GM12874 (cell line): ENCODE results near the gene REXO4.

Experiments
- CTCF ChIP-seq: IDR thresholded peaks from 2 replicates; pipeline ENCODE4 v1.5.1; 2011; ENCODE audit warnings: low read depth, mild to moderate bottlenecking, control low read depth, low read length, moderate library complexity; ENCODE audit not compliant: insufficient read depth

The REXO4 gene

DNA sequence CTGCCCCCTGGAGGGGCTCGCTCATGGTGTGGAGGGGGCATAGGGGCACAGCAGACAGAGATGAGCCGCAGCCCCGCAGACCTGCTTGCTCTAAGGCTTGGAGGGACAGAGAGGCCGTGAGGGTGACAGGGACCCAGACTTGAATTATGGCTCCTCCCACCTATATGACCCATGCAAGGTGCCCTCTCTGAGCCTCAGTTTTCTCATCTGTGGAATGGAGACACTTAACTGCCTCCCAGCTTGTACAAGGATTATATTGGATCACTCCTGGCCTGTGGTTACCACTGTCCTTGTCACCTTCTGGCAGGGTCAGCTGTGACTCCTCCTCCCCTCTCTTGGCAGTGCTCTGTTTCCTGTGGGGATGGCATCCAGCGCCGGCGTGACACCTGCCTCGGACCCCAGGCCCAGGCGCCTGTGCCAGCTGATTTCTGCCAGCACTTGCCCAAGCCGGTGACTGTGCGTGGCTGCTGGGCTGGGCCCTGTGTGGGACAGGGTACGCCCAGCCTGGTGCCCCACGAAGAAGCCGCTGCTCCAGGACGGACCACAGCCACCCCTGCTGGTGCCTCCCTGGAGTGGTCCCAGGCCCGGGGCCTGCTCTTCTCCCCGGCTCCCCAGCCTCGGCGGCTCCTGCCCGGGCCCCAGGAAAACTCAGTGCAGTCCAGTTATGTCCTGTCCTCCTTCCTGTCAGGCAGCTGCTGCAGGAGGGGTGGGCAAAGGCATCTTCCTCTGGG lies 37.3 kb upstream of the REXO4 start:
- no peak for TF ChIP-seq CTCF

DNA sequence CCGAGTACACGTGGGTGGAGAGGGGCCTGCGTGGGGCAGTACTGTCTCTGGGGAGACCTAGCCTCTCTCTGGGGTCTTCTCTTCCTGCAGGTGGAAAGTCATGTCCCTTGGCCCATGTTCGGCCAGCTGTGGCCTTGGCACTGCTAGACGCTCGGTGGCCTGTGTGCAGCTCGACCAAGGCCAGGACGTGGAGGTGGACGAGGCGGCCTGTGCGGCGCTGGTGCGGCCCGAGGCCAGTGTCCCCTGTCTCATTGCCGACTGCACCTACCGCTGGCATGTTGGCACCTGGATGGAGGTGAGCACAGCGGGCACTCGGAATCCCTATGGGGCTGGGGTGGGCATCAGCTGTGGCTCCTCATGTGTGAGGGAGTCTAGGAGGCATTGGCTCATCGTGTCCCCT lies 36.5 kb upstream of the REXO4 start:
- no peak for TF ChIP-seq CTCF

- no peak for TF ChIP-seq CTCF
Measured at GRCh38 chr9:133453651-133454050, 35.8 kb upstream of the REXO4 start.

GRCh38 chr9:133452562-133452961 lies 34.8 kb upstream of the REXO4 start:
- no peak for TF ChIP-seq CTCF

DNA sequence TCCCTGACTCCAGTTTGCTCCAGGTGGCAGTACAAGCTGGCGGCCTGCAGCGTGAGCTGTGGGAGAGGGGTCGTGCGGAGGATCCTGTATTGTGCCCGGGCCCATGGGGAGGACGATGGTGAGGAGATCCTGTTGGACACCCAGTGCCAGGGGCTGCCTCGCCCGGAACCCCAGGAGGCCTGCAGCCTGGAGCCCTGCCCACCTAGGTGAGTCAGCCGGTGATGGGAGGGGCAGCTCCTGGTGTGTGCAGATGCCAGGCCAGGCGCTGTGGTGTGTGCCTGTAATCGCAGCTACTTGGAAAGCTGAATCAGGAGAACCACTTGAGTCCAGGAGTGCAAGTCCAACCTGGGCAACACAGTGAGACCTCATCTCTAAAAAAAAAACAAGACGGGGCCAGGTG lies 31.9 kb upstream of the REXO4 start:
- no peak for TF ChIP-seq CTCF

DNA sequence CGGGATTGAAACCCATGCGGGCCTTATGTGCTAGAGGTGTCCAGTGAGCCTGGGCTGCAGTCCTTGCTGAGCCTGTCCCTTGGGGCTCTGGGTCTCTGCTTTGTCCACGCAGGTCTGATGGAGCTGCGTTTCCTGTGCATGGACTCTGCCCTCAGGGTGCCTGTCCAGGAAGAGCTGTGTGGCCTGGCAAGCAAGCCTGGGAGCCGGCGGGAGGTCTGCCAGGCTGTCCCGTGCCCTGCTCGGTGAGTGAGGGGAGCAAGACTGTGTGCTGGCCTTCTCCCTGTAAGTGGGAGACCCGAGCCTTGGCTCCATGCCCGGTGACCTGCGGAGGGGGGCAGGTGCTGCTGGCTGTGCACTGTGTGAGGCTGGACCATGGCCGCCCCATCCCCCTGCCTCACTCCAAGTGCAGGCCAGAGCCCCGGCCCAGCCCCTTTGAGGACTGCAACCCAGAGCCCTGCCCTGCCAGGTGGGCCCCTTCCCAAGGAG lies 30.7 kb upstream of the REXO4 start:
- TF ChIP-seq CTCF, result no peak

DNA sequence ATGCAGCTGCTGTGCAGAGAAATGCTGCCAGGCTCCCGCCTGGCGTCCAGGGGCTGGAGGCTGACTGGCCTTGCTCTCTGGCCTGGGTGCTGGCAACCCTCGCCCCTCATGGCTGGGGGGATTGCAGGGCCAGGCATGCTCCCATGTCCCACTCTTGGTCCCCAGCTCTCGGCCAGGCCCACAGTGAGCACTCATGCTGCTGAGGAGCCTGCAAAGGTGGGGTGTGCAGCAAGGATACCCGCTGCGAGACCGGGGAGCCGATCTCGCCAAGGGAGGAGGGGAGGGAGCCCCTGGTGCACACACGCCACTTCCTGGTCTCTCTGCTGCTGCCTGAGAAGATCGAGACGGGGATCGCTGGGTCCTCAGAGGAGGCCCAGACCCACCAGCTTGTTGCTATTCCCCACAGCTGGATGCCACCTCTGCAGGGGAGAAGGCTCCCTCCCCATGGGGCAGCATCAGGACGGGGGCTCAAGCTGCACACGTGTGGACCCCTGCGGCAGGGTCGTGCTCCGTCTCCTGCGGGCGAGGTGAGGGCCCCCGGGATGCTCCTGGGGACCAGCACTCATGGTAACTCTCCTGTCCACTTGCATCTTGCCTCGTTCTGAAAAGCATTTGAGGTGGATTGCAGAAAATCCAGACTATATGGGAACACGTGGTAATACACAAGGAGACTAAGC lies 27.6 kb upstream of the REXO4 start:
- TF ChIP-seq CTCF, result no peak
